Myocyte (in vitro differentiated cells): ENCODE measurements around the gene SKOR2. TPM values are rescaled to one million over a fixed set of nuclear protein-coding genes. Genes with fewer than 3 reads are reported as not detected.
"Not testable (repeated sequence)": the region's sequence is repeated elsewhere in the genome, so short reads cannot be mapped to it uniquely, and the experiment has no call there.

Source experiments
- DNase-seq: peaks from one replicate; pipeline ENCODE4 v3.0.0-alpha.2; 2012; ENCODE audit warnings: low read depth
- total RNA-seq: library from RNA; depleted of rRNA; stranded (reverse); fragments of >200 nt; gene quantifications from 2 replicates; pipeline ENCODE4 v1.2.3, GENCODE V29; 2014

SKOR2 gene
- total RNA-seq, 1 donor from 2014 or later: not detected

DNA sequence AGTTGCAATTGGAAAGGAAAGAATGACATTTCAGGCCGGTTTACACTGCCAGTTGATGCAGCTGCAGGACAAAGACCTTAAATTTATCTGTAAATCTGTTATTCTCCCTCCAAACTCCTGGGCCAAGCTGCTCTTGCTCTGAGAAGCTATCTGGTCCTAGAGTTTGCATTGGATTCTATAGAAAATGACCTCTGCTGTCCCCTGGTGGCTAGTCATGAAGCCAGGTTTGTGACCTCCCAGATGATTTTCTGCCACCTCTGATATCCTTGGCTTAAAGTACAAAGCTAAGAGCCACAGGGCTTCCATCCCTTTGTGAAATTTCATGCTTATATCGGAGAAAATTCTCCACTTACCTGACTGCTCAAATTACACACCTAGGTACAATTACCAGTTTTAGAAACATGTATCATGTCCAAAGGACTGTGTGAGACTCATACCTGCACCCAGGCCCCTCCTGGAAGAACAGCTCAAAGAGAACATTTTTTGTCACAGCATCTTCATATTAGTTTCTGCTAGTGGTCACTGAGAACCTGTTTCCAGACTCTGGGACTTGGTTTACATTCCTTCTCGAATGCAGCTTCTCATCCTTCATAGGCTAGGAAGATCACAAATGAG is 46.4 kb downstream of the SKOR2 start:
- peak; percentile 32 for DNase-seq

DNA sequence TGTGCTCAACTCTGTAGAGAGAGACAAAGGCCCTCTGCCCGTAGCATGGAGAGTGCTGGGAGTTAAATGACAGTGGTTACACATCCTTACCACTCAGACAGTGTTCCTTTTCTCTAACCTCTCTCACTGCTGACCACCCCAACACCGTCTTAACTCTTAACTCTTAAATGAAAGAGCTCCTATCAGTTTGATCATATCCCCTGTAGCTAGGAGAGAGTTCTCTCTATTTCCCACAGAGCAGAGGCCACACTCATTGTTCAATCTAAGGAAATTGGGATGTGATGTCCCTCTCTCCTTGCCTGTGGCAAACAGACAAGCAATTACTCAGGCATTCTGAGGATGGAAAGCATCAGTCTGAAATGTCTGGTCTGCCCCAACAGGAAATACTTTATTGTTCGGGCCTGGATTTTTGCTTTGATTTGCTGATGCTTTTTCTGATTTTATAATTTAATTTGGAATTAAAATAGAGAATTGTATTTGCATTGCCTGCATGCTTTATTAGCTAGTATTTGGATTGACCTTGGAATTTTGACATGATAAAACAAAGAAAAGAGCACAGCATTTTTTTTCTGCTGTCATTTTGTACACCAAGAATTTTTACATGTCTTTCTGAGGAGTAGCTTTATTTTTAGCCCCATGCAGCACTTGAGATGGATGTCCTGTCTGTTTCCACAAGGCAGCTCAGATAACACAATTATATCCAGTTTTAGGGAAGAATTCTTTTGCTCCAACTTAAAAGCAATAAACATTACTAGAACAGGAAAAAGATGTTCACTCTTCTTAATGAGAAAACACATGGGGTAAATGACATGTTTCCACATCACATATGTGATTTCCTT is 47.6 kb downstream of the SKOR2 start:
- DNase-seq: no peak

DNA sequence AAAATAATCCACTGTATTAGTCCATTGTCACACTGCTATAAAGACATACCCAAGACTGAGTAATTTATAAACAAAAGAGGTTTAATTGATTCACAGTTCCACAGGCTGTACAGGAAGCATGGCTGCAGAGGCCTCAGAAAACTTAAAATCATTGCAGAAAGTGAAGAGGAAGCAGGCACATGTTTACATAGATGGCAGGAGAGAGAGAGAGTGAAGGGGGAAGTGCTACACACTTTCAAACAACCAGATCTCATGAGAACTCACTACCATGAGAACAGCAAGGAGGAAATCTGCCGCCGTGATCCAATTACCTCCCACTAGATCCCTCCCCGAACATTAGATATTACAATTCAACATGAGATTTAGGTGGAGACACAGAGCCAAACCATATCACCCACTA is 55.5 kb downstream of the SKOR2 start:
- DNase-seq: not testable (repeated sequence)

DNA sequence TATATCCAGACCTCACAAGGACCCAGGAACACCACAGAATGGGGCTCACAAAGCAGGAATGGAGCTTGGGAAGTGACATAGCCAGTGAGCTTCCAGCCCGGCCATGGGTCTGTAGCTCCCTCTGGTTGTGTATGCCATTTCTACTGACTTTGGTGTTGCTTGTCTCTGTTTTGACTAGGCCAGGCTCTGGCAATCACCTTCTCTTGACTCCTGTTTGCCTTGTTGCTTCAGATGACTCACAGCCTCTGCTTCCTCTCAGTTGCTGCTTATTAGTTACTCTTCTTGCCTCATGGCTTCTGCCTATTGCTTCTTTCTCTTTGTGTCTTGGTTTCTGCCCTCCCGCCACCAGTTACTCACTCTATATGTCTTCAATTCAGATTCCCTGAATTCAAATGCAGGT is 59.5 kb downstream of the SKOR2 start:
- DNase-seq: no peak

DNA sequence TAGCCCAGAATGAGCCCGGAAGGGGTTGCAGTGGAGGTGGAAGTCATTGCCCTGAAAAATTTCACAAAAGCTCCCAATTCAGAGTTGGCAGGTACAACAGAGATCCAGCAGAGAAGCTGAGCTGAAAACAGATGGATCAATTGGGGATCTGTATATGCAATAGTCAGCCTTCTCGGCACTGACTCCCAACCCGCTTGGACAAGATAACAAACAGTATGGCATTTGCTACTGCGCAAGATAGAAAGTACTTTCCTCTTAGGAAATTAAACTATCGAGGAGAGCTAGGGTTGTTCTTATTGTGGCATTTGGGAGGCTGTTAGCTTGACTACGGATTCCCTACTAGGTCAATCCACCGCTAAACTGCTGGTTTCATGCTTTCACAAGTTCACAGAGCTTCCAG is 63.7 kb downstream of the SKOR2 start:
- DNase-seq: no peak

DNA sequence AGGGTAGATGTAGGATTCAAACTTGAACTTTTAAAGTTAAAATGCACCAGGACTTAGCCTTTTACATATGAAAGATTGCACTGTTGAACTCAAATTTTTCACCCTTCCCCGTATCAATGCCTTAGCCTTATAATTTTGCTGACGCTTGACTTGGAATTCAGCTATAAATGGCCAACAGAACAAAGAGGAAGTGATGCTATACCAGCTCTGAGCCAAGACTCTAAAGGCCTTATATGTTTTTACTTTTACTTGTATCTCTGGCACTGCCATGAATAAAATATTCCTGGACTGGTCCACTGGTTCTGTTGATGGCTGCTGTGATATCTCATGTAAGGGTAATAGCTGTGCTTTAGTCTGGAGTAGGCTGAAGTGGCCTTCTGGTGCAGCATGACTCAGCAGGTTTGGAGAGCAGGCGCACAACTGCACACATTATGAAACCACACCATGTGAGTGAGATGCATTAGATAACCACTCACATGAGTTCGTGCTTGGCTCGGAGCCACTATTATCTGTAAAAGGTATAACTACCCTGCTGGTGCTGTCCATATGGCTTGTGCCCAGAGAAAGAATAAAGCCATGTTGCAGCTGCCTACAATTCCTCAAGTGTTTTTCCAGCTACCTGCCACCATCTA is 66.9 kb downstream of the SKOR2 start:
- DNase-seq: peak; percentile 14

DNA sequence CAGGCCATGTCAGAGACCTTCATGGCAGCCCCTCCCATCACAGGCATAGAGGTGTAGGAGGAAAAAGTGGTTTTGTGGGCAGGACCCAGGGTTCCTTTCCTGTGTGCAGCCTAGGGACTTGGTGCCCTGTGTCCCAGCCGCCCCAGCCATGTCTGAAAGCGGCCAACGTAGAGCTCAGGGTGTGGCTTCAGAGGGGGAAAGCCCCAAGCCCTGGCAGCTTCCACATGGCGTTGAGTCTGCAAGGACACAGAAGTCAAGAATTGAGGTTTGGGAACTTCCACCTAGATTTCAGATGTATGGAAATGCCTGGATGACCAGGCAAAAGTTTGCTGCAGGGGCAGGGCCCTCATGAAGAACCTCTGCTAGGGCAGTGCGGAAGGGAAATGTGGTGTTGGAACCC is 69.3 kb downstream of the SKOR2 start:
- not testable (repeated sequence) for DNase-seq

DNA sequence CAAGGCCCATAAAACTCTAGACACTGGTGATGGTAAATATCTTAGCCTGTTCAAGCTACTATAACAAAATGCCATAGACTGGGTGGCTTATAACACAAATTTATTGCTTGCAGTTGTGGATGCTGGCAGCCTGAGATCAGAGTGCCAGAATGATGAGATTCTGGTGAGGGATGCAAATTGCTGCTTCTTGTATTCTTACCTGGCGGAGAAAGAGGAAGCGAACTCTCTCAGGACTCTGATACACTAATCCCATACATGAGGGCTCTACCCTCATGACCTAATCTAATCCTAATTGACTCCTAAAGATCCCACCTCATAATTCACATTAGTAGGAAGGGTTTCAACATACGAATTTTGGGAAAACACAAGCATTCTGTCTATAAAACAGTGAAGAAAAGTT is 70.7 kb downstream of the SKOR2 start:
- no peak for DNase-seq

DNA sequence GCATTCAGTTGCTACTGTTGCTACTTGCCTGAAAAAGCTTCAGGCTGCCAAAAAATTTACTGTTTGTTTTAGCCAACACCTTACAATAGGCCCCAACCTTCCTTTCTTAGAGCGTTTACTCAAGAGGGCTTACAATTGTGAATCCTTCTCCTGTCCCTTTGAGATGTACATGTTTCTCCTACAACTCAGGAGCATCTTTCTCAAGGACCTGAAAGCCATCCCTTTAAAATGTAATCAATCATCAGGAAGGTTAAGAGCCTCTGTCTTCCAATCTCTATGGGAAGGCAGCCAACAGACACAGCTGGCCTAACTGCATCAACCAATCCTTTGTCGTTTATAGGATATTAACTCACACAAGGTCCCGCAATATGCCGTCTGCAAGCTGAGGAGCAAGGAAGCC is 71.9 kb downstream of the SKOR2 start:
- DNase-seq: no peak

DNA sequence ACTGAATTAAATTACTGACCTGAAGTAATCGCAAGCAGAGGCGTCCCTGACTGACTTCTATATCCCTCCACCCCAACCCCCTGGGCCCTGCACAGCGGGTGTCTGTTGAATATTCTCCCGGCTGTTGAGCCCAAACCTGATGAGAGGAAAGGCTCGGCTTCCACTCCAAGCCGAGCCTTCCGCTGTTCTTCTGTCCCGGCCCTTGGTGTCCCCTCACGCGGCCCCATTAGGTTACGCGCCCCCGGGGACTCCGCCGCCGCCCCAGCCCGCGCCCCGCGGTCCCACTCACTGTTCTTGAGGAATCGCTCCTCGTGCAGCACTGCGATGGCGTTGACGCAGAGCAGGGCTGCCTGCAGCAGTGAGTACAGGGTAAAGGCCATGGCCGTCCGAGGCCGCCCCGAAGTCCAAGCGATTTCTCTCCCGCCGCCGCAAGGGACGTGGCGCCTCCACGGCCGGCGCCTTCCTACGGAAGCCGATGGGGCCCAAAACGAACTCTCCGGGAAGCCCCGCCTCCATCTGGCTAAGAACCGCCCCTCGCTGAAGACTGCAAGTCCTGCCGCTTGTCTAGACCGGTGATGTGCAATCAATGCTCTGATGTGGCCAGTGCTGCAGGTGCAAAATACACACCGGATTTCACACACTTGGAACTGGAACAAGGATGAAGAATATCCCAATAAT is 75.4 kb downstream of the SKOR2 start, which contains the start of gene IER3IP1:
TSS of gene IER3IP1 (minus strand) at position 467 of the 678 bp plus-strand sequence. CDS start at position 380, 87 bp downstream.
- DNase-seq: peak; percentile 95

DNA sequence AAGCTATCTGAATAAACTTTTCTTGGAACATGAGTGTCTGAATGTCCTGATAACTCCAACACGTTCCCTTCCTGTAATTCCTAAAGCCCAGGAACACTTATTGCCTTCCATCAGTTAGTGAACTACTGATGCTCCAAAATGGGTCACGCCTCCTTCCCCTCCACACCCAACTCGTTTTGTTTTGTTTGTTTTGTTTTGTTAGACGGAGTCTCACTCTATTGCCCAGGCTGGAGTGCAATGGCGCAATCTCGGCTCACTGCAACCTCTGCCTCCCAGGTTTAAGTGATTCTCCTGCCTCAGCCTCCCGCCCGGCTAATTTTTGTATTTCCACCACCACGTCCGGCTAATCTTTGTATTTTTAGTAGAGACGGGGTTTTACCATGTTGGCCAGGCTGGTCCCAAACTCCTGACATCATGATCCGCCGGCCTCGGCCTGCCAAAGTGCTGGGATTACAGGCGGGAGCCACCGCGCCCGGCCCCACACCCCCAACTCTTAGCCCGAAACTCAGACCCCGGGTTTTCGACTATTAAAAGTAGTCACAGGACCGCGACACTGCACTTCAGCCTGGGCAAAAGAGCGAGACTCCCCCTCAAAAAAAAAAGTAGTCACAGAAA is 76.1 kb downstream of the SKOR2 start:
- DNase-seq: peak; percentile 23

DNA sequence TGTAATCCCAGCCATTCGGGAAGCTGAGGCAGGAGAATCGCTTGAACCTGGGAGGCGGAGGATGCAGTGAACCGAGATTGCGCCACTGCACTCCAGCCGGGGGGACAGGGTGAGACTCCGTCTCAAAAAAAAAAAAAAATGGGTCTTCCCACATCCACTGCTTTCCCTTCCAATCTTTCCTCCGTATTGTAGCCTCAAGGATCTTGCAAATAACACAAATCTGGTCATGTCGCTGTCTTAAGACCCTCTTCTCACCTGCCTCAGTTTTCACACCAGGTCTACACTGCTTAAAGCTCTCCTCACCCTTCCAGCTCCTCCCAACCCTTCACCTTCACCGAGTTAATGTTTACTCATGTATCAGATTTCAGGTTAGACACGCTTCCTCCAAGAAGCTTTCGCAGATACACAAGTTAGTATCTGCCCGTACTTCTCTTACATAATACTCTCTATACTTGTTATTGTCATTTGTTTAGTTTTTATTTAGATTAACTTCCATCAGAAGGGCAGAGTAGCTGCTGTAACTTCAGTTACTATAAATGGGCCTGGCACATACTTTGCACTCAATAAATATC is 76.8 kb downstream of the SKOR2 start:
- DNase-seq: no peak

DNA sequence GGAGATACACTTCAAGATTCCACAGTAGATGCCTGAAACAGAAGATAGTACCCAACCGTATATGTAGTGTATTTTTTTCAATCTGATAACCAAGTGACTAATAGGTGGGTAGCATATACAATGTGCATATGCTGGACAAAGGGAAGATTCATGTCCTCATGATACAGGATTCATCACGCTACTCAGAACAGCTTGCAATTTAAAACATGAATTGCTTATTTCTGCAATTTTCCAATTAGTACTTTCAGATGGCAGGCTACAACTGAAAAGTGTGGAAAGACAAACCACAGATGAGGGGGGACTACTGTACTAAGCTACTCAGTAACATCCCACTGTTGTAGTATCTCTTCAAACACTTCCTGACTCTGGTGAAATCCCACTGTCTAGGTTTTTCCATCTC is 79.0 kb downstream of the SKOR2 start:
- no peak for DNase-seq

DNA sequence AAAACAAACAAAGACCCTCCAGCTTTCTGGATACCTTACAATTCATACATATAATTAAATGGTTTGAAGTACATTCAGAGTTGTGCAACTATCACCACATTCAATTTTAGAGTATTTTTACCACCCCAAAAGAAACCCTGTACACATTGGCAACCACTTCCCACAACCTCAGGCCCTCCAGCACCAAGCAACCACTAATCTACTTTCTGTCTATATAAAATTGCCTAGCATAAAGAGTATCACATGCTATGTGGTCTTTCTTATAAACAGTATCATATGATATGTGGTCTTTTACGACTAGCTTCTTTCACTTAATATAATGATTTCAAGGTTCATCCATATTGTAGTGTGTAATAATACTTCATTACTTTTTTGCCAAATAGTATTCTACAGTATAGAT is 82.5 kb downstream of the SKOR2 start:
- DNase-seq: no peak

DNA sequence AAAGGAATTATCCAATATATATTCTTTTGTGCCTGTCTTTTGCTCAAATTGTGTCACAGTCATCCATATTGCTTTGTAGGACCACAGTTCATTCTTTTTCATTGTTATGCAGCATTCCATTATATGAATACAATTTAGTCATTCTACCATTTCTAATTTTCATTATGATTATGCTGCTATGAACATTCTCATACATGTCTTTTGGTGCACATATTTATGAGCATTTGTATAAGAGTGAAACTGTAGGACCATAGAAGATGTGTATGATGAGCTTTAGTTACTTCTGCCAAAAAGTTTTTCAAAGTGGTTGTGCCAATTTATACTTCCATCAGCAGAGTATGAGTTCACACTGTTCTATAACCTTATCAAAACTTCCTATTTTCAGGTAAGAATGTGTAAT is 83.0 kb downstream of the SKOR2 start:
- no peak for DNase-seq

DNA sequence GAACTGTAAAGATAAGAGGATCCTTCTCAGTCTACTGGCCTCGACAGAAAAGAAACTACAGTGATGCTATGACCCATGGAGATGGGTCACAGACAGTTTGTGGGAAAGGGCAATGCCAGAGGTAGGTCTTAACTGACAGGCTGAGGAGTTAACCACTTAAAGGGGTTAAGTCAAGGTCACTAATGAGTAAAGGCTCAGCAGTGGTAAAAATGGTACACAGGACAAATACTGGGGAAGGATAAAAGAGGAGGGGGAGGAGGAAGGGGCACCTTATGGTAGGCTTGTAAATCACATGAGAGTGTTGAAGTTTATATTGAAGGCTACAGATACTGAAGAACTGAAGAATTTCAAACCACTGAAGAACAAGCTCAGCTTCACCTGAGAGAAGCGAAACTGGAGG is 85.2 kb downstream of the SKOR2 start:
- DNase-seq: no peak

DNA sequence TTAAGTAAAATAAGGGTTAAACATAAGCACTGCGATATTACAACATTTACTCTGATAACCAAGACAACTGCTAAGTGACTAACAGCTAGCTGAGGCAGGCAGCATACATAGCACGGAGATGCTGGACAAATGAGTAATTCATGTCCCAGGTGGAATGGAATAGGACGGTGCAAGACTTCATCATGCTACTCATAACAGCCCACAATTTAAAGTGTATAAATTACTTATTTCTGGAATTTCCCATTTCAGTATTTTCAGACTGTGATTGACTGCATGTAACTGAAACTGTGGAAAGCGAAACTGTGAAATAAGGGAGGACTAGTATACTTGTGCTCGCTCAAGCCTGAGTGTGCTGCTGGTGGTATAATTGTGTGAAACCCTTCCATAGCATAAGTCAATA is 88.2 kb downstream of the SKOR2 start:
- DNase-seq: peak; percentile 23

DNA sequence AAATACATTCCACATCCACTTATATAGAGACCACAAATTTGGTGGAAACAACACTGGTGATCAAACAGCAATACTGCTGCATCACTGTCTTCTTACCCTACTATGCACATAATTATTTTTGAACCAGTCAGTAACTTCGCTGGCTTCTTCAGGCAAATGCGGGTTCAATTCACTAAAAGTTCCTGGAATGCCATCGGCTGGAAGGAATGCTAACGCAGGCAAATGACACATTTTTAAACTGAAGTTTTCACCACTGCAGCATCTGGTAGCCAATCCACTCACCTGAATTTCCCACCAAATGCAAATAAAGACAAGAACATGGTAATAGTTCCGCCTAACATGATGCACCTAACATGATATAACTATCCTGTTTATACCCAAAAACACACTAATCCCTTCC is 91.2 kb downstream of the SKOR2 start:
- no peak for DNase-seq

DNA sequence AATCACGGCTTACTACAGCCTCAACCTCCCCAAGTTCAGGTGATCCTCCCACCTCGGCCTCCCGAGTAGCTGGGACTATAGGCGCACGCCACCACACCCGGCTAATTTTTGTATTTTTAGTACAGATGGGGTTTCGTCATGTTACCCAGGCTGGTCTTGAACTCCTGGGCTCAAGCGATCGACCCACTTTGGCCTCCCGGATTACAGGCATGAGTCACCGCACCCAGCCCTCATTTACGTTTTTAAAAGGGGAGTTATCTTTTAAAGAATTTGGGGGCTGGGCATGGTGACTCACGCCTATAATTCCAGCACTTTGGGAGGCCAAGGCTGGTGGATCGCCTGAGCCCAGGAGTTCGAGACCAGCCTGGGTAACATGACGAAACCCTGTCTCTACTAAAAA is 93.1 kb downstream of the SKOR2 start:
- not testable (repeated sequence) for DNase-seq
